Left hindlimb (tissue), 1 donor: ENCODE data around the gene RANBP17.
"Not testable (repeated sequence)": the region's sequence is repeated elsewhere in the genome, so short reads cannot be mapped to it uniquely, and the experiment has no call there.

Experiments used
- DNase-seq: peaks from one replicate; pipeline ENCODE4 v3.0.0-alpha.2; 2018

Gene RANBP17

GRCh38 chr5:170861917-170862766 lies at the start of gene RANBP17:
TSS of gene RANBP17 (plus strand) at chr5:170862018.
- DNase-seq = peak; percentile 74

GRCh38 chr5:170813231-170813630 lies 48.6 kb upstream of the RANBP17 start:
- no peak for DNase-seq

- DNase-seq = no peak
These were observed 44.6 kb upstream of the RANBP17 start for GRCh38 chr5:170817195-170817594.

DNA sequence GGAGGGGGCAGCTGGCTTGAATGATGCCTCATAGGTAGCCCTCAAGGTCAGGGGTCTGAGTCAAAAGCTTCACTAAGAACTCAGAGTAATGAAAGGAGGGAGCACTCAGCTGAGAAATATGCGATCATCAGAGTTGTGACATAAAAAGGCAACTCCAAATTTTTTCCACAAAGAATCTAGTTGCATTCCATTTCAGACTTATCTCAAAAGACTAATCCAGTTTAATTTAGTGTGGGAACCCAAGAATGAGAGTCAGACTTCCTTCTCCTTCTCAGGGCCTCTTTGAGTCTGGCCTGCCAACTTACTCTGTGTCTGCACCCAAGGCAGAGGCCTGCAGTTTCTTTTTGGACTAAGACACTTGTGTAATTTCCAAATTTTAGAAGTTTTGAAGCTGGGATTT lies 43.6 kb upstream of the RANBP17 start:
- no peak for DNase-seq

DNA sequence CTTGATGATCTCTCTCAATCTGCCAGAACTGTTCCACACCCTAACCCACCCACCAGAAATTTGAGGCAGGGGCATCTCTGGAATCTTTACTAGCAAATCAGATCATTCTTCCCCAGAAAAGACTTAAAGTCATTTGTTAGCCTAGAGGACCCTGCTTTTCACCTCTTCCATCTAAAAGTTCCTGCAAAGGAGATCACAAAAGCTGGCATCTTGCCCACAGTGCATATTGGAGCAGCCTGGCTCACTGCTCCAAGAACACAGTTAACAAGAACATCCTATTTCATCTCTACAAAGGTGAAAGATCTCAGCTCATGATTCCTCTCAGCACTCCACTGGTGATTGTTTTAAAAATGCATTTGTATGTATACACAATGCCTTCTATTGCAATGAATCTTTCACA lies 42.0 kb upstream of the RANBP17 start:
- DNase-seq = no peak

DNA sequence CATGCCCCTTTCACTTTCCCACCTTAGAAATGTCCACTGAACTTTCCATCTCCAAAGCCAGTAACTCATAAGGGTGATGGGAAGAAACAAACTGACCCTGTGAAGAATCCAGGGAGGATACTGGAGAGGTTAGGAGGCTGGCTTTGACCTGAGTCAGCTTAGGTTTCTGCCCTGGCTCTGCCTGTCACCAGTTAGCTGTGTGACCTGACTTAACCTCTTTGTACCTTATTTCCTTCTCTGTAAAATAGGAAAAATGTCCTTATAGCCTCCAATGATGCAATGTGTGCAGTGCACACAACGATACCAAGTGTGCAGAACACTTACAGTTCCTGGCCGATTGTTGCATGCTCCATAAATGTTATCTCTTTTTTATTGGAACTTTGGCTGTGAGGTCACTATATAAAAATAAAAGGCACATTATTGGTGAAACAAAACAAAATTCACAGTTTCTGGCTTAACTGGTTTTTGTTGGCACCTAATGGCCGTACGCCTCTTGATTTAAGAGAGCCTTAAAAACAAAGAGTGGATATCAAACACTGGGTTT lies 40.5 kb upstream of the RANBP17 start:
- DNase-seq = no peak

DNA sequence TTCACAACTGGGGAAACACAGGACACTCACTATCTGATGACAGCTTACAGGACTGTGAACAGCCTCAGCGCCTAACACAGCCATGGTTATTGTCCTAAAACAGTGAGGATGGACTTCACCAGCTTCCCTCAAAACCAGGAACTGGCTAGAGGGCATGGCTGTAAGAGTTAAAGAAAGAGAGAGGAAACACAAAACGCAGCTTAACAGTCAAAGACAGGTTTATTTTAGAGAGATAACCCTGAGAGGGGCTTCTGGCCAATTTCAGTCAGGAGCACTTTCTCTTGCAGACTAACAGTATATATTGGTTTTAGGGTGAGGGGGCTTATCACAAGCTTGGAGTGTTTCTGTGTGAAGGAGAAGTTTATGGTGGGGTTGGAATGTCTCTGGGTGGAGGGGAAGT lies 35.7 kb upstream of the RANBP17 start:
- no peak for DNase-seq

DNA sequence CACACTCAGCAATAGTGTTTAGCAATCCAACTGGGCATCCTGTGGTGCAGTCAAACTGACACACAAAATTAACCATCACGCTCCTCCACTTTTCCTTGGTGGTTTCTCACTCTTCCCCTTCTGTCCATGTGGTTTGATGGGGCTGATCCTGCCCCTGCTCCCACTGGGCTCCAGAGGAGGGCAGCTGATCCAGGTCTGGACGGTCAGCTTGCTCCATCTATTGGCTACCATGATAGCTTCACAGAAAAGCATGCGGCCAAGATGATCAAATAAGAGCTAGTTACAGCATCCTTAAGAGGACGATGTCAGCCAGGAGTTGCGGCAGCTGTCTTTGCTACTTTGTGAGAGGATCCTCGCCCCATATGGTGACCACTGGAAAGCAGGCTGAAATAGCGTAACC lies 29.6 kb upstream of the RANBP17 start:
- no peak for DNase-seq

DNA sequence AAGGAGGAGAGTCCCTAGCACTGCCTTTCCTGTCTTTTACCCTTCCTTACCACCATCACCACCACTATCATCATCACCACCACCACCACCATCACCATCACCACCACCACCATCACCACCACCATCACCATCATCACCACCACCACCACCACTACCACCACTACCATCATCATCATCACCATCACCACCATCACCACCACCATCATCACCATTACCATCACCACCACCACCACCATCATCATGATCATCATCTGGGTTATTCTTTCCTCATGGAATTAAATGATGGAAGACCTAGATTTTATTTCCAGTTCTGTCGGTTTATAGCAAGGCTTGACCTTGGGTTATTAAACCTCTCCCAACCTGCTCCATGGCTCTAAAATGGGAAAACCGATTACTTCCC lies 27.8 kb upstream of the RANBP17 start:
- DNase-seq = not testable (repeated sequence)

DNA sequence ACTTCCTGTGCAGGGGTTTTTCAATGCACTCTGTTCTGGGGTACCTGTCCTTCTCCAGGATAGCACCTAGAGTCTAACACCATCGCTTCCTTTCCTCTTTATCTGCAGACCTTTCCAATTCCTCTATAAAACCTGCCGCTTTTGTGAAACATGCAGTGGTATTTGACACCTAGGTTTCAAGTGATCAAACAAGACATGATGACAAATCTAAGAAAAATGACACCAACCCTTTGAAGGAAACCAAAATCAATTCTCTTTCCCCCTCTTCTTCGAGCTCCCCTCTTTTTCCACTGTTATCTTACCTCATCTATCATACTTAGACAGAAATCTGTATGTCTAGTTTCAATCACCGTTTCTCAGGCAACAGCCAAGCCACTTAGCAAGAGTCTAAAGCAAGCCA lies 25.6 kb upstream of the RANBP17 start:
- no peak for DNase-seq

- DNase-seq = no peak
These were observed 17.9 kb upstream of the RANBP17 start for GRCh38 chr5:170843870-170844269.

DNA sequence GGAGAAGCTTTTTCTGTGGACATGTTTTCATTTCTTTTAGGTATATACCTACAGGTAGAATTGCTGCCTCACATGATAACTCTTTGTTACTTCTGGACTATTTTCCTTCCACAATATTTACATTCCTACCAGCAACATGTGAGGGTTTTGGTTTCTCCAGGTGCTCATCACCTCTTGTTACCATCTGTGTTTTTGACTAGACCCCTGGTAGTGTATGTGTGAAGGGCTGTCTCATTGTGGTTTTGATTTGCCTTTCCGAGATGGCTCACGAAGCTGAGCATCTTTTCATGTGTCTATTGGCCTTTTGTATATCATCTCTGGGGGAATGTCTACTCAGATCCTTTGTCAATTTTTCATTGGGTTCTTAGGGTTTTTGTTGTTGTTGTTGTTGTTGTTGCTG lies 17.2 kb upstream of the RANBP17 start:
- no peak for DNase-seq

GRCh38 chr5:170846416-170846815 lies 15.4 kb upstream of the RANBP17 start:
- DNase-seq = no peak

GRCh38 chr5:170846846-170847245 lies 15.0 kb upstream of the RANBP17 start:
- DNase-seq = no peak

DNA sequence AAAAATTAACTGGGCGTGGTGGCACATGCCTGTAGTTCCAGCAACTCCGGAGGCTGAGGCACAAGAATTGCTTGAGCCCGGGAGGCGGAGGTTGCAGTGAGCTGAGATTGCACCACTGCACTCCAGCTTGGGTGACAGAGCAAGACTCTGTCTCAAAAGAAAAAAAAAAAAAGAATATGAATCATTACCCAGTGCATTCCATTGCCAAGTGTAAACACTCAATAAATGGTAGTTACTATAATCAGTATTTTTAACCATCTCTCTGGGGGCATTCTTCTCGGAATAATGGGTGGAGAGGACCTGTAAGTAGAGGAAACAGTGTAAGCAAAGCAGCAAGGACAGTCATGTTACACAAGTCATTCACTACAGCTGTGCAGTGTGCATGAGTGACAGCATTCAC lies 13.8 kb upstream of the RANBP17 start:
- DNase-seq = no peak

DNA sequence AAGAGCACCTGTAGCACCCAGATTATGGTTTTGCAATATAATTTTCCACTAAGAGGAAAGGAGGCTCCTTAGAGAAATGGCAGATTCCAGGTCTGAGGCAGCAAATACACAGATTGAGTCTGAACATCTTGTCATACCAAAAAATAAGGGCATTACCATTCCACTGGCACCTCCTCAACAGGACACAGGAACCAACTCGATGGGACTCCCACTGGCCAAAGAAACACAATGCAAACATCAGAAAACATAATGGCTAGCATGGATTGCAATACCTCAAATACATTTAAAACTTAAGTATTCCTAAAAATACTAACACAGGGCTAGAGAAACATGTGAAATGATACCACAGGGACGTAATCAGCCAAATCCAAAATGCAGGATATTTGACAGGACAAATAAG lies 12.4 kb upstream of the RANBP17 start:
- no peak for DNase-seq

DNA sequence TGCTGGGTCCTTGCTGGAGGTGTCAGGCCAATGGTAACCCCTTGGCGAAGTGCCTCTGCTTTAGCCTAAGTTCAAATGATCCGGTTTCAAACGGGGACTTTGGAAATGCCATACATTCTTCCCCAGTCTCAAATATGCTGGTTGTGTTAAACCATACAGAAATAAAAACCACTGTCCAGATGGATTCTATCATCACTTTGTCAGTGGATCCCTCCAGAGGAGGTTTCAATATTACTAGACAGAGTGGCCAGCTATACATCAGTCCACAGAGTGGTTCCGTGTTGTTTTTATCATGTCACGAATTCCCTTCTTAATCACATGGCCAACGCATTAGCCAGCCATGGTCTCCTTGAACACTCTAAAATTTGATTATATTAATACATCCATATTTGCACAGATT lies 7.3 kb upstream of the RANBP17 start:
- DNase-seq = no peak

DNA sequence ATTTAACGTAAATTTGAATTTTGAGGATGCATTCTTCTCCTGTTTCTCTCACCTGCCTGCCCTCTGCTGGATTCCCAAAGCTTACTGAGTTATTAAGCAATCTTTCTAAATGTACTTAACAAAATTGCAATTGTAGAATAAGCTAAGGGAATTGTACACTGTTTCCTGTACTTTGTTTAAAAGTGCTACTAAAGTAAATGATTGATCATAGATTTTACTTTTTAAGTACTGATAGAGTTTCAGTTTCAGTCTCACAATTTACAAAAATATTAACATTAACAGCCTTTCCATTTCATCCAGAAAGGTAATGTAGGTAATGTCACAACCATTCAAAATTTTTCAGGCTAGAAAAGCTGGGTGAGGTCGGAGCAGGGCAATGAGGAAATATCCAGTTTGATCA lies 4.8 kb upstream of the RANBP17 start:
- DNase-seq = no peak

DNA sequence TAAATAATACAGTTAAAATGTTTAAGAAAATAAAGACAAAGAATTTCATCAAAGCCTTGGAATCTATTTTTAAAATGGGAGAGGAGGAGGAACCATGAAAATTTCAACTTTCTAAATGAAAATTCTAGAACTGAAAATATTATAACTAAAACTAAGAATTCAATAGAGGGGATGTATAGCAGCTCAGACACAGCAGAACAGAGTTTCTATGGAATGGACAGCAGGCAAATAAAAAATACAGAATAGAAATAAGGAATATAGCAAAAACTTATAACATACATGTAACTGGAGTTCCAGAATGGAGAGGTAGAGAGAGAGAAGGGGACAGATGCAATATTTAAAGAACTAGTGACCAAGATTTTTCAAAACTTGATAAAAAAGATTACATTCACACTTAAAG lies 1.4 kb upstream of the RANBP17 start:
- no peak for DNase-seq

GRCh38 chr5:170860818-170861666 lies 776 bp upstream of the RANBP17 start:
- no peak for DNase-seq

- no peak for DNase-seq
These were observed 226 bp upstream of the RANBP17 start for GRCh38 chr5:170861667-170861916.

DNA sequence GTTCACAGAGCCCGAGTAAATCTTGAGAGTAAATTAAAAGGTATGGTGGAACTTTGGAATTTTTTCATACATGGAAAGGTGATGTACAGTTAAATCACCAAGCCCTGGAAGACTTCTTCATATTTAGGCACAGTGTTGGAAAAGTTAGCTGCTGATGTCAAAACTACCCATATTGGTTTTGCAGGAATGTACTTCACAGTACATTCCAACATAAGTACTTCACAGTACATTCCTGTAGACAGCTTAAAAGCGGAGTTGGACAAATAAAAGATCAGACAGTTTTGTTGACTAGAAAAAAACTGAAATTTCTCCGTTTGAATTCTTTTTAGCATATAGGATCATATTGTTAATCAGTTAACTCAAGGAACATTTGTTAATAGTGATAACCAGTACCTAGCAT lies 1.8 kb downstream of the RANBP17 start:
- no peak for DNase-seq

DNA sequence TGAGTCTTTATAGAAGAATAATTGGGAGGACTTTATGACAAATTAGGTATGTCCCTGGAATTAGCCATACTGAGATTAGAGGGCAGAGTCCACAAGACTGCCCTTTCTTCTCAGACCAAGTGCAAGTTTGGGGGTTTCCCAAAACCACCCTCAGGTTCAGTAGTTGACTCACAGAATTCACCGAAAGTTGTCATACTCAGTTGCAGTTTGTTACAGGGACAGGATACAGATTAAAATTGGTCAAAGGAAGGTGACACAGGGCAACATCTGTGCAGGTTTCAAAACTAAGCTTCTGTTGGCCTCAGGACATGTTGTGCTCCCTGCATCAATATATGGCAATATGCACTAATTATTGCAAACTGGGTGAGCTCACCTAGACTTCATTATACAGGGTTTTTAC lies 3.8 kb downstream of the RANBP17 start:
- no peak for DNase-seq

DNA sequence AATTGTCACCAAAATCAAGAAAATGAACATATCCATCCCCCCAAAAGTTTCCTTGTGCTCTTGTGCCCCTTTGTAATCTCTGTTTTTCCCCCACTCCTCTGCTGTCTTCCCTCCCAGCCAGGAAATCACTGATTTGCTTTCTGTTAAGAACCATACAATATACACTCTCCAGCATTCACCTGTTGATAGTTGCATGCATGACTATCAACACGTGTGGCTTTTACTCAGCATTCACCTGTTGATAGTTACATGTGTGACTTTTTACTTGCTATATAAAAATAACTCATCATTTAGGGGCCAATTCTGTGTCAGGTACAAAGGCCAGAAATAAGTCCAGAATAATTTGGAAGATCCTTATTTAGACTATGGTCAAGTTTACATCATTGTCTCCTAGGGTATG lies 6.0 kb downstream of the RANBP17 start:
- DNase-seq = no peak
